Ascending aorta (tissue), 2 donors: Measurements from ENCODE around the gene WDR86. TPM values are rescaled to one million over a fixed set of nuclear protein-coding genes. Genes with fewer than 3 reads are reported as not detected.
A peak's percentile ranks its signal among the peaks of the same experiment; 100 is the strongest.

Experiments used
- DNase-seq, 2 donors: peaks; one replicate each; pipeline ENCODE4 v3.0.0-alpha.2; 2019; ENCODE audit warnings: low spot score in 2 of 2
- H3K27ac ChIP-seq, 2 donors: fragments of 200-600 bp; sonication (generic); one replicate each; pipeline ENCODE4 v1.5.1; 2016 to 2017; ENCODE audit warnings: mild to moderate bottlenecking in 1 of 2
- H3K27me3 ChIP-seq: fragments of 200-600 bp; sonication (generic); one replicate; pipeline ENCODE4 v1.5.1; 2017
- H3K36me3 ChIP-seq, 2 donors: fragments of 200-600 bp; sonication (generic); one replicate each; pipeline ENCODE4 v1.5.1; 2016
- H3K4me1 ChIP-seq, 2 donors: fragments of 200-600 bp; sonication (generic); one replicate each; pipeline ENCODE4 v1.5.1; 2016 to 2017; ENCODE audit warnings: mild to moderate bottlenecking in 1 of 2
- H3K4me3 ChIP-seq, 2 donors: fragments of 200-600 bp; sonication (generic); one replicate each; pipeline ENCODE4 v1.5.1; 2016 to 2017; ENCODE audit warnings: mild to moderate bottlenecking in 1 of 2
- H3K9me3 ChIP-seq, 2 donors: fragments of 200-600 bp; sonication (generic); one replicate each; pipeline ENCODE4 v1.5.1; 2016
- CTCF ChIP-seq, 3 experiments: fragments of 200-600 bp in 2 of 3; fragments of 450-650 bp in 1 of 3; sonication (generic) in 2 of 3; IDR thresholded peaks; one replicate each; pipeline ENCODE4 v1.5.1; 2016 to 2019; ENCODE audit warnings: antibody characterized with exemption in 3 of 3, mild to moderate bottlenecking in 1 of 3, moderate library complexity in 1 of 3
- intact Hi-C: fragments of 100-400 bp; cut with DNase I; formaldehyde crosslinking; loops from one replicate; pipeline ENCODE4 v1.15.1; 2023
- total RNA-seq: library from RNA; depleted of rRNA; stranded (reverse); fragments of >200 nt; gene quantifications from one replicate; pipeline ENCODE4 v1.1.0, GENCODE V29; 2016

The WDR86 gene
- total RNA-seq, 1 donor from 2014 or later = 4.0 TPM

GRCh38 chr7:151435103-151435916, 25.5 kb upstream of the WDR86 start:
- DNase-seq = no peak
- intact Hi-C loops = loop anchor here (5.0 kb wide), 1 partner anchor 188 kb away; the partner anchor contains the start of gene SMARCD3
- peaks cover 12 to 32% of the 10 kb centered on the region in 2 donors for H3K4me1 ChIP-seq
- H3K27me3 ChIP-seq = no peaks in the 10 kb centered on the region
- no peak overlapping the region for H3K4me3 ChIP-seq
- no peak for TF ChIP-seq CTCF (IDR thresholded peaks at IDR 0.05)
- H3K9me3 ChIP-seq = no peaks in the 10 kb centered on the region
- no peaks in the 10 kb centered on the region for H3K36me3 ChIP-seq
- H3K27ac ChIP-seq = peak overlapping the region; percentile 88 to 95

GRCh38 chr7:151434549-151434948, 24.7 kb upstream of the WDR86 start:
- Histone ChIP-seq H3K27me3 (no peaks in the 10 kb centered on the region), H3K36me3 (no peaks in the 10 kb centered on the region), H3K4me1 (peaks cover 12 to 26% of the 10 kb centered on the region in 2 donors), H3K4me3 (no peak overlapping the region), H3K9me3 (no peaks in the 10 kb centered on the region), H3K27ac (peak overlapping the region in 1 of 2 donors; percentile 88)
- no peak for DNase-seq
- TF ChIP-seq CTCF (IDR thresholded peaks at IDR 0.05) = no peak
- intact Hi-C loops = no loop called here

GRCh38 chr7:151433721-151434400, 24.0 kb upstream of the WDR86 start:
- DNase-seq = no peak
- no peak overlapping the region for H3K27ac ChIP-seq
- H3K36me3 ChIP-seq = no peaks in the 10 kb centered on the region
- intact Hi-C loops = no loop called here
- H3K4me1 ChIP-seq = peaks cover 12 to 26% of the 10 kb centered on the region in 2 donors
- no peak overlapping the region for H3K4me3 ChIP-seq
- no peaks in the 10 kb centered on the region for H3K9me3 ChIP-seq
- no peaks in the 10 kb centered on the region for H3K27me3 ChIP-seq
- no peak for TF ChIP-seq CTCF (IDR thresholded peaks at IDR 0.05)

- H3K4me3 ChIP-seq = no peak overlapping the region
- no peaks in the 10 kb centered on the region for H3K27me3 ChIP-seq
- H3K36me3 ChIP-seq = no peaks in the 10 kb centered on the region
- TF ChIP-seq CTCF (IDR thresholded peaks at IDR 0.05) = no peak
- H3K9me3 ChIP-seq = no peaks in the 10 kb centered on the region
- intact Hi-C loops = no loop called here
- no peak for DNase-seq
- H3K27ac ChIP-seq = no peak overlapping the region
- H3K4me1 ChIP-seq = peaks cover 17 to 32% of the 10 kb centered on the region in 2 donors
Observed at GRCh38 chr7:151432658-151433521, 23.1 kb upstream of the WDR86 start.

GRCh38 chr7:151431768-151432311, 22.0 kb upstream of the WDR86 start:
- intact Hi-C loops = no loop called here
- H3K27ac ChIP-seq = no peak overlapping the region
- no peaks in the 10 kb centered on the region for H3K27me3 ChIP-seq
- no peak for DNase-seq
- H3K4me1 ChIP-seq = peaks cover 19 to 35% of the 10 kb centered on the region in 2 donors
- no peak for TF ChIP-seq CTCF (IDR thresholded peaks at IDR 0.05)
- H3K9me3 ChIP-seq = no peaks in the 10 kb centered on the region
- no peaks in the 10 kb centered on the region for H3K36me3 ChIP-seq
- no peak overlapping the region for H3K4me3 ChIP-seq
